Measurements from ENCODE around the gene MFAP4.

MFAP4 gene

DNA sequence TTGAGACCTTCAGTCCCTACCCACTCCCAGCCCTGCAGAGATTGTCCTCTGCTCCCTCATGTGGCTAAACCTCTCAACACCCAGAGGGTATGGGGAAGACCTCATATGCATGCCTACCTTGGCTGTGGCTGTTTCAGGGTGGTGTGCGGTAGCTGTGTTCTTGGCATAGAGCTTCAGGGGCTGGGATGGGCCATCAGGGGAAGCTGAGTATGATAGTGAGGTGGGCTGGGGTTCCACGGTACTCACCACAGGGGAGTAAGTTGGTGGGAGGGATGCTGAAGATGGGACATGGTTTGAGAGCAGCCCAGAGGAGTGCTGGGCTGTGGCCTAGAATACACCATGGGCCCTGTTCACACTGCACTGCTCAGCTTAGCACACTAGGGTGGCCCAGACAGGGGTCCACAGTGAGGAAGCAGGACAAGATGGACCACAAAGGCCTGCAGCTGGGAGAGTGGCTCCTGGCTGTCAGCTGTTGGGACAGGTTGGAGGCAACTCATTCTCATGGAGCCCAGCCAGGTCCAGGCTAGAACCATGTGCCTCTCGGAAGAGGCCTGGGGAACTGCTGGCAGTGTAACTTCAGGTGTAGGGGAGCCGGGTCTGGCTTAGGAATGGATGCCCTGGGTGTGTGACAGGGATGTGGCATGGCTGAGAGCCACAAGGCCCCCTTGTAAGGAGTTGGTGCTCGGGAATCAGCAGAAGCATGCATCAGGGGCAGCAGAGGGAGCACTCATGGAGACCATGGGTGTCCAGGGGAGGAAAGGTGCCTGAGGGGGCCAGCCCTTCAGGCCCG is 3.1 kb downstream of the MFAP4 start:
- DNase-seq: no peak

- DNase-seq: no peak
Observed at GRCh38 chr17:19382531-19383444, 4.2 kb downstream of the MFAP4 start.

GRCh38 chr17:19381741-19382444 is 5.1 kb downstream of the MFAP4 start:
- DNase-seq: no peak

DNA sequence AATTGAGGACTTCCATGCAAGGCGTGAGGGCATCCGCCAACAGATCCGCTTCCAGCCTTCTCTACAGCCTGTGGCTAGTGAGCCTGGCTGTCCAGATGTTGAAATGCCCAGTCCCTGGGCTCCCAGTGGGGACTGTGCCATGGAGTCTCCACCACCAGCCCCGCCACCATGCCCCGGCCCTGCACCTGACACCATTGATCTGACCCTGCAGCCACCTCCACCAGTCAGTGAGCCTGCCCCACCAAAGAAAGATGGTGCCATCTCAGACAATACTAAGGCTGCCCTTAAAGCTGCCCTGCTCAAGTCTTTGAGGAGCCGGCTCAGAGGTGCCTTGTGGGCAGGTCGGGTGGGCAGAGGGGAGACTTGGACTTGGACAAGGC is 5.6 kb downstream of the MFAP4 start:
- DNase-seq: no peak

DNA sequence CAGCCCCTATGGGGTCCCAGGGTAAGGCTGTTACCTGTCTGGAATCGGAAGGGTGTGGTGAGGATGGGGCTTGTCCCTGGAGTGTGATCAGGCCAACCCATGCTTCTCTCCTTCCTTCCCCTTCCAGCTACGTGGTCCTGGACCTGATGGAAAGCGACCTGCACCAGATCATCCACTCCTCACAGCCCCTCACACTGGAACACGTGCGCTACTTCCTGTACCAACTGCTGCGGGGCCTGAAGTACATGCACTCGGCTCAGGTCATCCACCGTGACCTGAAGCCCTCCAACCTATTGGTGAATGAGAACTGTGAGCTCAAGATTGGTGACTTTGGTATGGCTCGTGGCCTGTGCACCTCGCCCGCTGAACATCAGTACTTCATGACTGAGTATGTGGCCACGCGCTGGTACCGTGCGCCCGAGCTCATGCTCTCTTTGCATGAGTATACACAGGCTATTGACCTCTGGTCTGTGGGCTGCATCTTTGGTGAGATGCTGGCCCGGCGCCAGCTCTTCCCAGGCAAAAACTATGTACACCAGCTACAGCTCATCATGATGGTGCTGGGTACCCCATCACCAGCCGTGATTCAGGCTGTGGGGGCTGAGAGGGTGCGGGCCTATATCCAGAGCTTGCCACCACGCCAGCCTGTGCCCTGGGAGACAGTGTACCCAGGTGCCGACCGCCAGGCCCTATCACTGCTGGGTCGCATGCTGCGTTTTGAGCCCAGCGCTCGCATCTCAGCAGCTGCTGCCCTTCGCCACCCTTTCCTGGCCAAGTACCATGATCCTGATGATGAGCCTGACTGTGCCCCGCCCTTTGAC is 6.3 kb downstream of the MFAP4 start:
- no peak for DNase-seq

- DNase-seq: no peak
Observed at GRCh38 chr17:19379361-19380065, 7.5 kb downstream of the MFAP4 start.

DNA sequence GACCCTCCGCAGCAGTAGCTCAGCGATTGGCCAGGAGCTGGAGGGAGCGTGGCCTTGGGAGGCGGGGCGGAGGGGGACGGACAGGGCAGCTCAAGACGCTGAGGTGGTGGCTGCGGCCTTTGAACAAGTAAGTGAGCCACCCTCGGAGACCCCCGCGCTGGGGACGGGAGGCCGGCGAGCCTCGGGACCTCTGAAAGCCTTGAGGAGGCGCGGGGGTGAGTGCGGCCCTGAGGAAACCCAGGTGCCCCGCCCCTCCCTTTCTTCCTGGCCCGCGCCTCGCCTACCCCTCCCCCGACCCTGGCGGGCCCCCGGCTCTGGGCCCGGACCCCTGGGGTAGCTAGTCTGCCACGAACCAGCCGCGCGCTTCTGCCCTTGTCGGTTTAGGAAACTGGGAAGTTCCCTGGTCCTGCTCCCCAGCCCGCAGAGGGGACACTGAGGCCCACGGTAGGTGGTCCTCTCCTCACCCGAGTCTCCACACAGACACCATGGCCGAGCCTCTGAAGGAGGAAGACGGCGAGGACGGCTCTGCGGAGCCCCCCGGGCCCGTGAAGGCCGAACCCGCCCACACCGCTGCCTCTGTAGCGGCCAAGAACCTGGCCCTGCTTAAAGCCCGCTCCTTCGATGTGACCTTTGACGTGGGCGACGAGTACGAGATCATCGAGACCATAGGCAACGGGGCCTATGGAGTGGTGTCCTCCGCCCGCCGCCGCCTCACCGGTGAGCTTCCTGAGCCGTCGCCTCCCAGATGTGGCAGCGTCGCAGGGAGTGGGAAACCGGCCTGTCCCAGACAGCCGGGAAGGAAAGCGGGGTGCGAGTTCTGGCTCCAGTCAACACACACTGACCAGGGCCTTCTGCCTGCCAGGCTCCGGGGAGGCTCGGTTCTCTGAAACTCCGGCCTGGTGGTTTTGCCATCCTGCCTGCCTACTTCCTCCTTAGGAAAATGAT is 8.3 kb downstream of the MFAP4 start, which contains the start of gene MAPK7:
TSS of gene MAPK7 (plus strand) at position 83 of the 945 bp plus-strand sequence. CDS start at position 486, 403 bp downstream.
- DNase-seq: no peak

DNA sequence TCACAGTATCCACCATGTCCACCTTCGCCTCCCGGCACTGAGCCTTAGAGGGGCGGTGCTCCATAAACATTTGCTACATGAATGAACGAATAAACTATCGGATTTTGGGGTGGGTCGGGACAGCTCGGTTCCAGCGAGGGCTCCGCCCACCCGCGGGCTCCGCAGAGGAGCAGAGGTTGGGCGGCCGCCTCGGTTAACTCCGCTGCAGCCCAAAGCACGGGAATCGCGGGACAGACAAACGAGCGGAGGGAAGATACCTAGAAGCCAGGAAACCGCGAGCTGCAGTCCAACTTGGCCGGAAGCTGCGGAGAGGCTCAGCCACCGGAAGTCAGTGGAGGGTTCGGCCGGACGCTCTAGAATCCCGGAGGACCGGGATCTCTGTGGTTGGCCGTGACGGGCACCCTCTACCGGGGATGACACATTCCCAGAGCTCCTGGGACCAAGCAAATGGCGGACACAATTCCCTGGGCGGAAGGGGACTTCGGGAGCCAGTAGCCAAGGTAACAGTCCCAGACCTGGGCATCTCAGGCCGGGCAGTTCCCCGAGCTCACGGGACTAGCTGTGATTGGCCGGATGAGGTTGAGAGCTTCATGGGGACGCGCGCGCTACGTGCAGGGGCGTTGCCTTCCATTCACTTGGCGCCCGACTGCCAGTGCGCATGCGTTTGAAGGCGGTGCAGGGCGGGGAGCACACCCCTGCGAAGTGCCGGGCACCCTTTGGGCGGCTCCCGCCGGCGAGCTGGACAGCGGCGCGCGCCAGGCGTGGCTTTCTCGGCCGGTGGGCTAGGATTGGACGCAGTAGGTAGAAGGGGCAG is 9.2 kb downstream of the MFAP4 start:
- DNase-seq: peak; percentile 97

GRCh38 chr17:19376811-19377210 is 10.2 kb downstream of the MFAP4 start:
- DNase-seq: peak; percentile 36

GRCh38 chr17:19375732-19376131 is 11.3 kb downstream of the MFAP4 start:
- no peak for DNase-seq

GRCh38 chr17:19374136-19374535 is 12.9 kb downstream of the MFAP4 start:
- no peak for DNase-seq

- DNase-seq: no peak
Observed at GRCh38 chr17:19372866-19373504, 14.0 kb downstream of the MFAP4 start.

DNA sequence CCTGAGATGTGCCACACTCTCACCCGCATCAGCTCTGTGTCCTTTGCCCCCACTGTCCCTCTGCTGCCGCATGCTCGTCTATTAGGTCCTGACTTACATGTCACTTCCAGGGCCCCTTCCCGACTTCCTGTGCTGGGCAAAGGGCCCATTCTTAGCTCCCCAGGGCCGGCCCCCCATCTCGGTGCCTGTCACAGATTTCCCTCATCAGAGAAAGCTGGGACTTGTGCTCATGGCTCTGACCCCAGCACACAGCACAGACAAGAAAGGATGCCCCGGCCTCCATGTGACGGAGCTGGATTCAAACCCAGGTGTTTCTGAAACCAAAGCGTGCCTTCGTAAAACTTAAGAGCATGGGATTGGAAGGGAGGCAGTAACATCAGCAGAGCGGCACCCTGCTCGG is 14.6 kb downstream of the MFAP4 start:
- no peak for DNase-seq

GRCh38 chr17:19372011-19372370 is 15.0 kb downstream of the MFAP4 start:
- DNase-seq: no peak

GRCh38 chr17:19371259-19372010 is 15.6 kb downstream of the MFAP4 start:
- DNase-seq: peak; percentile 25

DNA sequence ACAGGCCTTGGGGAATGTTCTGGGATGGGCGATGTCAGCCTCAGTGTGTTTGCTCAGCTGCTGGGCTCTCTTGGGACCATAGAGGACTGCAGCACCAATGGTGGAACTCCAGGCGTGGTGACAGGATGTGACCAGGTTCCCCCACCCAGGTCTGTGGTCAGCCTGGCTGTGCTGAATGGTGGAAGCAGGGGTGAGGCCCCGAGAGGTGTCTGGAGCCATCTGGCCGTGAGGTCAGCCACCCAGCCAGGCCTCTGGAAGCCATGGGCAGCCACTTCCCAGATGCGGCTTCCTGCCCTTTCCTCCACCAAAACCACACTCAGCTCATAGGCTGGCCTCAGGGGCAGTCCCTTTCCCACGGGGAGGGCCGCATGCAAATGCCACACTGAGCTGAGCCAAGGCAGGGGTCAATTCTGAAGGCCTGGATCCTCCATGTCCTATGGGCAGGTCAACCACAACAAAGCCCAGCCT is 16.5 kb downstream of the MFAP4 start:
- DNase-seq: peak; percentile 45

- peak; percentile 66 for DNase-seq
Observed at GRCh38 chr17:19369846-19370492, 17.0 kb downstream of the MFAP4 start.

All from CD4-positive, alpha-beta T cell treated with Interleukin-17A for 1 hour (primary cell).